CD8-positive, alpha-beta memory T cell (primary cell): ENCODE results near the gene CTDNEP1. TPM values are rescaled to one million over a fixed set of nuclear protein-coding genes. Genes with fewer than 3 reads are reported as not detected.

ENCODE experiments used
- CTCF ChIA-PET: fragments of 350-600 bp; sonication (Branson Sonifier 250); formaldehyde crosslinking; loops from one replicate; lab custom pipeline; 2021; ENCODE audit warnings: antibody characterized with exemption; lab: Charles Lee
- POLR2A ChIA-PET: fragments of 350-600 bp; sonication (Branson Sonifier 250); formaldehyde crosslinking; loops from one replicate; lab custom pipeline; 2021; ENCODE audit warnings: antibody characterized with exemption; lab: Charles Lee
- DNase-seq, 5 donors: peaks; one replicate each; pipeline versions ENCODE4 v3.0.0 to v3.0.0-alpha.2; 2020 to 2022; ENCODE audit warnings: mixed read lengths in 1 of 5
- H3K27ac ChIP-seq: one replicate; pipeline ENCODE4 v1.7.0; 2013; ENCODE audit warnings: low read depth, mild to moderate bottlenecking, low read length, moderate library complexity
- H3K27me3 ChIP-seq: 2 replicates; pipeline ENCODE4 v1.7.0; 2013; ENCODE audit warnings: low read length, mild to moderate bottlenecking; ENCODE audit not compliant: insufficient read depth, poor library complexity, severe bottlenecking
- H3K36me3 ChIP-seq: 2 replicates; pipeline ENCODE4 v1.7.0; 2013; ENCODE audit warnings: mild to moderate bottlenecking, low read length, moderate library complexity; ENCODE audit not compliant: insufficient read depth
- H3K4me1 ChIP-seq: 2 replicates; pipeline ENCODE4 v1.7.0; 2013; ENCODE audit warnings: mild to moderate bottlenecking, low read length, moderate library complexity; ENCODE audit not compliant: insufficient read depth
- H3K4me3 ChIP-seq: 2 replicates; pipeline ENCODE4 v1.7.0; 2013; ENCODE audit warnings: mild to moderate bottlenecking, low read length
- H3K9me3 ChIP-seq: 2 replicates; pipeline ENCODE4 v1.7.0; 2013; ENCODE audit warnings: mild to moderate bottlenecking, low read length
- H3K27ac Mint-ChIP-seq, 8 donors: one replicate each; pipeline ENCODE4 v1.8.0; 2020 to 2021; ENCODE audit warnings: mixed read lengths in 8 of 8, mild to moderate bottlenecking in 6 of 8, inconsistent platforms in 3 of 8, moderate library complexity in 3 of 8
- H3K27me3 Mint-ChIP-seq, 2 donors: one replicate each; pipeline ENCODE4 v1.8.0; 2020 to 2021; ENCODE audit warnings: mixed read lengths in 2 of 2, mild to moderate bottlenecking in 1 of 2, moderate library complexity in 1 of 2
- H3K36me3 Mint-ChIP-seq, 3 donors: one replicate each; pipeline ENCODE4 v1.8.0; 2020 to 2021; ENCODE audit warnings: mixed read lengths in 3 of 3, inconsistent platforms in 1 of 3, mild to moderate bottlenecking in 1 of 3
- H3K4me1 Mint-ChIP-seq, 3 donors: one replicate each; pipeline ENCODE4 v1.8.0; 2020 to 2021; ENCODE audit warnings: mixed read lengths in 3 of 3, inconsistent platforms in 1 of 3, mild to moderate bottlenecking in 1 of 3
- H3K4me3 Mint-ChIP-seq, 7 donors: one replicate each; pipeline ENCODE4 v1.8.0; 2020 to 2021; ENCODE audit warnings: mixed read lengths in 7 of 7, mild to moderate bottlenecking in 6 of 7, moderate library complexity in 4 of 7, inconsistent platforms in 2 of 7
- H3K9me3 Mint-ChIP-seq, 5 donors: one replicate each; pipeline ENCODE4 v1.8.0; 2020 to 2022; ENCODE audit warnings: mixed read lengths in 5 of 5, mild to moderate bottlenecking in 3 of 5, moderate library complexity in 2 of 5, inconsistent platforms in 1 of 5
- polyA plus RNA-seq: library from polyadenylated mRNA; unstranded; fragments of 300-500 nt; fragmentation: Illumina TruSeq; gene quantifications from one replicate; pipeline ENCODE4 v1.2.3, GENCODE V29; 2021
- total RNA-seq, 2 experiments: library from RNA; stranded (reverse); gene quantifications; one replicate each; pipeline ENCODE4 v1.2.3, GENCODE V29; 2021

Gene CTDNEP1
- total and polyA plus RNA-seq, 3 experiments from 2014 or later: 57.1 to 240 (median 224) TPM

- no peaks in the 10 kb centered on the region for H3K9me3 ChIP-seq
- peaks cover 15% of the 10 kb centered on the region for H3K36me3 ChIP-seq
- peaks cover 0 to 60% (median 13%) of the 10 kb centered on the region in 3 donors for H3K36me3 Mint-ChIP-seq
- no peaks in the 10 kb centered on the region for H3K27me3 Mint-ChIP-seq
- H3K27ac ChIP-seq: peak within 1 kb of the TSS; percentile 76
- H3K4me1 ChIP-seq: peaks cover 35% of the 10 kb centered on the region
- CTCF ChIA-PET: interaction anchor here (0.9 to 3.6 kb wide), 4 partner anchors 14 to 188 kb away, joined by 3 to 20 read pairs (median 6); partner anchors contain the start of genes ACADVL and DLG4
- no peaks in the 10 kb centered on the region for H3K9me3 Mint-ChIP-seq
- POLR2A ChIA-PET: interaction anchor here (0.6 to 2.2 kb wide), 11 partner anchors 8 to 452 kb away, joined by 3 to 19 read pairs (median 6); partner anchors contain the start of genes ACADVL, CTDNEP1, DLG4 and GABARAP
- H3K4me3 ChIP-seq: peak within 1 kb of the TSS; percentile 85
- peak within 1 kb of the TSS; percentile 92 to 97 (median 95) for H3K4me3 Mint-ChIP-seq
- H3K27ac Mint-ChIP-seq: peak within 1 kb of the TSS; percentile 90 to 99 (median 94)
- peaks cover 38 to 58% (median 46%) of the 10 kb centered on the region in 3 donors for H3K4me1 Mint-ChIP-seq
- DNase-seq: peak; percentile 93 to 97 (median 93)
- H3K27me3 ChIP-seq: no peaks in the 10 kb centered on the region
These were observed 17.2 kb downstream of the CTDNEP1 start, which contains the start of gene DVL2 for GRCh38 chr17:7234083-7234951. DVL2 (minus strand) TSS chr17:7234517; CDS start chr17:7234262, 255 bp downstream.

GRCh38 chr17:7233701-7234082, 17.8 kb downstream of the CTDNEP1 start:
- peaks cover 38 to 58% (median 46%) of the 10 kb centered on the region in 3 donors for H3K4me1 Mint-ChIP-seq
- Histone ChIP-seq H3K27me3 (no peaks in the 10 kb centered on the region), H3K9me3 (no peaks in the 10 kb centered on the region), H3K4me3 (peak overlapping the region; percentile 85), H3K36me3 (peaks cover 22% of the 10 kb centered on the region), H3K4me1 (peaks cover 35% of the 10 kb centered on the region), H3K27ac (peak overlapping the region; percentile 76)
- H3K36me3 Mint-ChIP-seq: peaks cover 0 to 63% (median 13%) of the 10 kb centered on the region in 3 donors
- POLR2A ChIA-PET: interaction anchor here (0.6 to 2.2 kb wide), 10 partner anchors 9 to 198 kb away, joined by 3 to 19 read pairs (median 6); partner anchors contain the start of genes ACADVL, CTDNEP1, DLG4 and GABARAP
- H3K27me3 Mint-ChIP-seq: no peaks in the 10 kb centered on the region
- DNase-seq: no peak
- H3K27ac Mint-ChIP-seq: peak overlapping the region; percentile 90 to 99 (median 94)
- peak overlapping the region; percentile 92 to 97 (median 95) for H3K4me3 Mint-ChIP-seq
- CTCF ChIA-PET: interaction anchor here (0.9 to 3.6 kb wide), 4 partner anchors 13 to 188 kb away, joined by 3 to 20 read pairs (median 6); partner anchors contain the start of genes ACADVL and DLG4
- H3K9me3 Mint-ChIP-seq: no peaks in the 10 kb centered on the region

- Histone ChIP-seq H3K27ac (no peak overlapping the region), H3K27me3 (no peaks in the 10 kb centered on the region), H3K4me1 (peaks cover 29% of the 10 kb centered on the region), H3K36me3 (peaks cover 35% of the 10 kb centered on the region), H3K4me3 (no peak overlapping the region), H3K9me3 (no peaks in the 10 kb centered on the region)
- Mint-ChIP-seq H3K36me3 (peaks cover 0 to 72% (median 13%) of the 10 kb centered on the region in 3 donors), H3K27me3 (no peaks in the 10 kb centered on the region), H3K4me3 (peak overlapping the region; percentile 0 to 64 (median 18)), H3K27ac (peak overlapping the region in 4 of 8 donors; percentile 9 to 94 (median 32)), H3K9me3 (no peaks in the 10 kb centered on the region), H3K4me1 (peaks cover 35 to 57% (median 41%) of the 10 kb centered on the region in 3 donors)
- POLR2A ChIA-PET: interaction anchor here (0.6 to 0.7 kb wide), 2 partner anchors 590 to 605 kb away, joined by 3 to 7 read pairs; no protein-coding TSS in a partner anchor
- CTCF ChIA-PET: interaction anchor here (1.2 to 1.5 kb wide), 2 partner anchors 14 to 329 kb away, joined by 3 to 4 read pairs; partner anchors contain the start of gene SENP3
- no peak for DNase-seq
These were observed 19.4 kb downstream of the CTDNEP1 start for GRCh38 chr17:7232114-7232513.

GRCh38 chr17:7229504-7229903, 22.0 kb downstream of the CTDNEP1 start:
- Histone ChIP-seq H3K9me3 (no peaks in the 10 kb centered on the region), H3K27me3 (no peaks in the 10 kb centered on the region), H3K36me3 (peaks cover 31% of the 10 kb centered on the region), H3K27ac (no peak overlapping the region), H3K4me3 (no peak overlapping the region), H3K4me1 (peaks cover 23% of the 10 kb centered on the region)
- ChIA-PET POLR2A (no interaction called here), CTCF (no interaction called here)
- H3K9me3 Mint-ChIP-seq: no peaks in the 10 kb centered on the region
- peaks cover 24 to 32% (median 27%) of the 10 kb centered on the region in 3 donors for H3K4me1 Mint-ChIP-seq
- no peak overlapping the region for H3K27ac Mint-ChIP-seq
- H3K36me3 Mint-ChIP-seq: peaks cover 0 to 72% (median 3%) of the 10 kb centered on the region in 3 donors
- H3K27me3 Mint-ChIP-seq: no peaks in the 10 kb centered on the region
- no peak for DNase-seq
- no peak overlapping the region for H3K4me3 Mint-ChIP-seq

- H3K27me3 ChIP-seq: no peaks in the 10 kb centered on the region
- no peak overlapping the region for H3K27ac ChIP-seq
- ChIA-PET POLR2A (no interaction called here), CTCF (no interaction called here)
- DNase-seq: no peak
- Mint-ChIP-seq H3K9me3 (no peaks in the 10 kb centered on the region), H3K4me3 (no peak overlapping the region), H3K36me3 (peaks cover 0 to 73% (median 3%) of the 10 kb centered on the region in 3 donors), H3K27ac (no peak overlapping the region), H3K27me3 (no peaks in the 10 kb centered on the region), H3K4me1 (peaks cover 22 to 29% (median 24%) of the 10 kb centered on the region in 3 donors)
- H3K4me3 ChIP-seq: no peak overlapping the region
- H3K4me1 ChIP-seq: peaks cover 22% of the 10 kb centered on the region
- H3K36me3 ChIP-seq: peaks cover 35% of the 10 kb centered on the region
- no peaks in the 10 kb centered on the region for H3K9me3 ChIP-seq
These were observed 22.6 kb downstream of the CTDNEP1 start for GRCh38 chr17:7228920-7229319.

- Histone ChIP-seq H3K27ac (no peak overlapping the region), H3K4me3 (no peak overlapping the region), H3K4me1 (peaks cover 3% of the 10 kb centered on the region), H3K36me3 (peaks cover 50% of the 10 kb centered on the region), H3K9me3 (no peaks in the 10 kb centered on the region), H3K27me3 (no peaks in the 10 kb centered on the region)
- DNase-seq: no peak
- H3K27me3 Mint-ChIP-seq: no peaks in the 10 kb centered on the region
- POLR2A ChIA-PET: no interaction called here
- peaks cover 8 to 12% (median 9%) of the 10 kb centered on the region in 3 donors for H3K4me1 Mint-ChIP-seq
- no peaks in the 10 kb centered on the region for H3K9me3 Mint-ChIP-seq
- CTCF ChIA-PET: no interaction called here
- peak overlapping the region in 1 of 8 donors; percentile 41 for H3K27ac Mint-ChIP-seq
- no peak overlapping the region for H3K4me3 Mint-ChIP-seq
- peaks cover 0 to 85% (median 4%) of the 10 kb centered on the region in 3 donors for H3K36me3 Mint-ChIP-seq
These were observed 24.5 kb downstream of the CTDNEP1 start for GRCh38 chr17:7226721-7227710.

- Histone ChIP-seq H3K27ac (no peak overlapping the region), H3K4me1 (peaks cover 7% of the 10 kb centered on the region), H3K36me3 (peaks cover 56% of the 10 kb centered on the region), H3K27me3 (no peaks in the 10 kb centered on the region), H3K4me3 (no peak overlapping the region), H3K9me3 (no peaks in the 10 kb centered on the region)
- H3K9me3 Mint-ChIP-seq: no peaks in the 10 kb centered on the region
- ChIA-PET POLR2A (no interaction called here), CTCF (no interaction called here)
- H3K27me3 Mint-ChIP-seq: no peaks in the 10 kb centered on the region
- no peak for DNase-seq
- H3K36me3 Mint-ChIP-seq: peaks cover 0 to 90% (median 3%) of the 10 kb centered on the region in 3 donors
- no peak overlapping the region for H3K4me3 Mint-ChIP-seq
- H3K4me1 Mint-ChIP-seq: peaks cover 10 to 18% (median 12%) of the 10 kb centered on the region in 3 donors
- no peak overlapping the region for H3K27ac Mint-ChIP-seq
These were observed 25.7 kb downstream of the CTDNEP1 start for GRCh38 chr17:7225711-7226331.
